ENCODE data around the gene ZNF100.
"Not testable (repeated sequence)": the region's sequence is repeated elsewhere in the genome, so short reads cannot be mapped to it uniquely, and the experiment has no call there.

ZNF100 gene

GRCh38 chr19:21761547-21761946 is 5.8 kb downstream of the ZNF100 start:
- not testable (repeated sequence) for H4K91ac ChIP-seq (ENCODE audit: low read length); DNase-seq; H3K27me3 ChIP-seq (ENCODE audit: control insufficient read depth in 1 of 2, insufficient read depth in 1 of 2, low read length in 2 of 2); H3K9ac ChIP-seq (ENCODE audit: low read length); H3K27ac ChIP-seq (ENCODE audit: low read length, poor library complexity, severe bottlenecking); H2BK15ac ChIP-seq (ENCODE audit: low read depth, poor library complexity, severe bottlenecking); H3K4me1 ChIP-seq (ENCODE audit: control insufficient read depth, insufficient read depth, low read depth, low read length); H3K14ac ChIP-seq (ENCODE audit: low read length in 2 of 2); H2BK120ac ChIP-seq (ENCODE audit: low read depth, low read length); H3K18ac ChIP-seq (ENCODE audit: low read depth in 1 of 2, low read length in 2 of 2); H2AK5ac ChIP-seq (ENCODE audit: low read length, severe bottlenecking); H3K23ac ChIP-seq (ENCODE audit: low read length in 2 of 2); H2AFZ ChIP-seq (ENCODE audit: low read depth, low read length); H2BK5ac ChIP-seq (ENCODE audit: low read depth, low read length, poor library complexity, severe bottlenecking); H3K4me3 ChIP-seq (ENCODE audit: insufficient read depth in 1 of 2, low read depth in 1 of 2, low read length in 2 of 2); H2BK12ac ChIP-seq (ENCODE audit: low read length in 2 of 2); H3K4ac ChIP-seq (ENCODE audit: low read depth in 1 of 2, low read length in 2 of 2); H4K8ac ChIP-seq (ENCODE audit: low read length); H3K4me2 ChIP-seq (ENCODE audit: low read length, poor library complexity, severe bottlenecking)
- peaks cover 62% of the 10 kb centered on the region for H3K9me3 ChIP-seq (ENCODE audit: control insufficient read depth, low read length)
- 100% methylated on average over 1 of the region's 2 CpGs for WGBS
- H3K36me3 ChIP-seq (ENCODE audit: control insufficient read depth in 1 of 2, insufficient read depth in 2 of 2, low read depth in 1 of 2, low read length in 2 of 2), result peaks cover 19 to 78% of the 10 kb centered on the region in 2 experiments
- H3K79me1 ChIP-seq (replicated peaks; ENCODE audit: low read length, poor library complexity, severe bottlenecking), result peaks cover 29% of the 10 kb centered on the region

DNA sequence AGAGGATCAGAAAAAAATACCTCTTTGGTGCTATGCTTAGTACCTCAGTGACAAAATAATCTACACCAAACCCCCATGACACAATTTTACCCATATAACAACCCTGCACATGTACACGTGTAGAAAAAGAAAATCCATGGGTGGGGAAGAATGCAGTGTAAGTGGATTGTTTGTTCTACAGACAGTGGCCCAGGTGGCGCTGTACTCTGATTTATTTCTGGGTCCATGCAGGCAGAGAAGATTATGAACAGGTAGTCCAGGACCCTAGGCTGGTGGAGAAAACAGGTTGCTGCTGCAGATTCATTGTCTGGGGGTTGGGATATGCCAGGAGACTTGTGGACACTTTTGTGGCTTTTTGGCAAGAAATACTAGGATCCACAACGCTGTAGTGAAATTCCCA is 9.1 kb downstream of the ZNF100 start:
- no peaks in the 10 kb centered on the region for H3K4me1 ChIP-seq (ENCODE audit: control insufficient read depth, insufficient read depth, low read depth, low read length)

GRCh38 chr19:21755555-21755954 is 11.8 kb downstream of the ZNF100 start:
- H3K27me3 ChIP-seq (ENCODE audit: control insufficient read depth in 1 of 2, insufficient read depth in 1 of 2, low read length in 2 of 2); H4K91ac ChIP-seq (ENCODE audit: low read length); H2AFZ ChIP-seq (ENCODE audit: low read depth, low read length); H3K23ac ChIP-seq (ENCODE audit: low read length in 2 of 2); H2BK15ac ChIP-seq (ENCODE audit: low read depth, poor library complexity, severe bottlenecking); H3K4me3 ChIP-seq (ENCODE audit: insufficient read depth in 1 of 2, low read depth in 1 of 2, low read length in 2 of 2); H3K18ac ChIP-seq (ENCODE audit: low read depth in 1 of 2, low read length in 2 of 2); H3K4me1 ChIP-seq (ENCODE audit: control insufficient read depth, insufficient read depth, low read depth, low read length); DNase-seq; H2BK5ac ChIP-seq (ENCODE audit: low read depth, low read length, poor library complexity, severe bottlenecking); H2AK5ac ChIP-seq (ENCODE audit: low read length, severe bottlenecking); H3K4me2 ChIP-seq (ENCODE audit: low read length, poor library complexity, severe bottlenecking); H4K8ac ChIP-seq (ENCODE audit: low read length); H3K9ac ChIP-seq (ENCODE audit: low read length); H2BK120ac ChIP-seq (ENCODE audit: low read depth, low read length); H2BK12ac ChIP-seq (ENCODE audit: low read length in 2 of 2); H3K14ac ChIP-seq (ENCODE audit: low read length in 2 of 2); H3K27ac ChIP-seq (ENCODE audit: low read length, poor library complexity, severe bottlenecking); H3K4ac ChIP-seq (ENCODE audit: low read depth in 1 of 2, low read length in 2 of 2): not testable (repeated sequence)
- Histone ChIP-seq H3K36me3 (ENCODE audit: control insufficient read depth in 1 of 2, insufficient read depth in 2 of 2, low read depth in 1 of 2, low read length in 2 of 2) (peaks cover 22 to 71% of the 10 kb centered on the region in 2 experiments), H3K9me3 (ENCODE audit: control insufficient read depth, low read length) (peaks cover 78% of the 10 kb centered on the region), H3K79me1 (replicated peaks; ENCODE audit: low read length, poor library complexity, severe bottlenecking) (peaks cover 27% of the 10 kb centered on the region)

More for the DNA sequence above, 9.1 kb downstream of the ZNF100 start:
- Histone ChIP-seq H3K79me1 (replicated peaks; ENCODE audit: low read length, poor library complexity, severe bottlenecking) (peaks cover 22% of the 10 kb centered on the region), H2BK5ac (ENCODE audit: low read depth, low read length, poor library complexity, severe bottlenecking) (no peak overlapping the region), H3K23ac (ENCODE audit: low read length in 2 of 2) (no peak overlapping the region), H4K8ac (ENCODE audit: low read length) (no peak overlapping the region), H3K9me3 (ENCODE audit: control insufficient read depth, low read length) (peaks cover 78% of the 10 kb centered on the region), H3K36me3 (ENCODE audit: control insufficient read depth in 1 of 2, insufficient read depth in 2 of 2, low read depth in 1 of 2, low read length in 2 of 2) (peaks cover 17 to 71% of the 10 kb centered on the region in 2 experiments), H2AK5ac (ENCODE audit: low read length, severe bottlenecking) (no peak overlapping the region), H2BK120ac (ENCODE audit: low read depth, low read length) (no peak overlapping the region), H2BK15ac (ENCODE audit: low read depth, poor library complexity, severe bottlenecking) (no peak overlapping the region), H3K27ac (ENCODE audit: low read length, poor library complexity, severe bottlenecking) (no peak overlapping the region), H2BK12ac (ENCODE audit: low read length in 2 of 2) (no peak overlapping the region), H3K14ac (ENCODE audit: low read length in 2 of 2) (no peak overlapping the region), H3K27me3 (ENCODE audit: control insufficient read depth in 1 of 2, insufficient read depth in 1 of 2, low read length in 2 of 2) (no peaks in the 10 kb centered on the region), H3K4me2 (ENCODE audit: low read length, poor library complexity, severe bottlenecking) (no peak overlapping the region), H3K18ac (ENCODE audit: low read depth in 1 of 2, low read length in 2 of 2) (no peak overlapping the region), H2AFZ (ENCODE audit: low read depth, low read length) (no peak overlapping the region), H3K9ac (ENCODE audit: low read length) (no peak overlapping the region), H4K91ac (ENCODE audit: low read length) (no peak overlapping the region), H3K4me3 (ENCODE audit: insufficient read depth in 1 of 2, low read depth in 1 of 2, low read length in 2 of 2) (peak overlapping the region in 1 of 2 experiments; percentile 17), H3K4ac (ENCODE audit: low read depth in 1 of 2, low read length in 2 of 2) (no peak overlapping the region)
- DNase-seq, result no peak
- 96% methylated on average over 3 of the region's 3 CpGs for WGBS

DNA sequence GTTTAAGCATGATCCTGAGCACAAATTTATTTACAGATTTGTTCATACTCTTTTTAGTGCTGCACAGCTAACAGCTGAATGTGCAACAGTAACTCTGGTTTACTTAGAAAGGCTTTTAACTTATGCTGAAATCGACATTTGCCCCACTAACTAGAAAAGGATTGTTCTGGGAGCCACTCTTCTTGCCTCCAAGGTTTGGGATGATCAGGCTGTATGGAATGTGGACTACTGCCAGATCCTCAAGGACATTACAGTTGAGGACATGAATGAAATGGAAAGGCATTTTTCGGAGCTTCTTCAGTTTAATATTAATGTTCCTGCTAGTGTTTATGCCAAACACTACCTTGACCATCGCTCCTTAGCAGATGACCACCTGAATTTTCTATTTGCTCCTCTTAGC is 16.0 kb downstream of the ZNF100 start:
- Histone ChIP-seq H2AFZ (ENCODE audit: low read depth, low read length) (no peak overlapping the region), H3K36me3 (ENCODE audit: control insufficient read depth in 1 of 2, insufficient read depth in 2 of 2, low read depth in 1 of 2, low read length in 2 of 2) (peaks cover 15 to 69% of the 10 kb centered on the region in 2 experiments), H3K9ac (ENCODE audit: low read length) (no peak overlapping the region), H2BK120ac (ENCODE audit: low read depth, low read length) (no peak overlapping the region), H3K4ac (ENCODE audit: low read depth in 1 of 2, low read length in 2 of 2) (no peak overlapping the region), H4K91ac (ENCODE audit: low read length) (no peak overlapping the region), H3K27ac (ENCODE audit: low read length, poor library complexity, severe bottlenecking) (no peak overlapping the region), H2AK5ac (ENCODE audit: low read length, severe bottlenecking) (no peak overlapping the region), H3K4me3 (ENCODE audit: insufficient read depth in 1 of 2, low read depth in 1 of 2, low read length in 2 of 2) (no peak overlapping the region), H3K79me1 (replicated peaks; ENCODE audit: low read length, poor library complexity, severe bottlenecking) (peaks cover 31% of the 10 kb centered on the region), H3K18ac (ENCODE audit: low read depth in 1 of 2, low read length in 2 of 2) (no peak overlapping the region), H2BK12ac (ENCODE audit: low read length in 2 of 2) (no peak overlapping the region), H3K14ac (ENCODE audit: low read length in 2 of 2) (no peak overlapping the region), H4K8ac (ENCODE audit: low read length) (no peak overlapping the region), H3K4me2 (ENCODE audit: low read length, poor library complexity, severe bottlenecking) (no peak overlapping the region), H2BK15ac (ENCODE audit: low read depth, poor library complexity, severe bottlenecking) (no peak overlapping the region), H3K27me3 (ENCODE audit: control insufficient read depth in 1 of 2, insufficient read depth in 1 of 2, low read length in 2 of 2) (no peaks in the 10 kb centered on the region), H2BK5ac (ENCODE audit: low read depth, low read length, poor library complexity, severe bottlenecking) (no peak overlapping the region), H3K9me3 (ENCODE audit: control insufficient read depth, low read length) (peaks cover 85% of the 10 kb centered on the region), H3K23ac (ENCODE audit: low read length in 2 of 2) (no peak overlapping the region), H3K4me1 (ENCODE audit: control insufficient read depth, insufficient read depth, low read depth, low read length) (no peaks in the 10 kb centered on the region)
- DNase-seq, result peak; percentile 21
- WGBS, result 94% methylated on average over 1 of the region's 3 CpGs

Data from mesenchymal stem cell (in vitro differentiated cells and primary cell).